Natural killer cell (primary cell): ENCODE data around the gene SLC35E3. TPM values are rescaled to one million over a fixed set of nuclear protein-coding genes. Genes with fewer than 3 reads are reported as not detected.

Experiments used
- ATAC-seq, 3 donors: fragments of 150-1000 bp in 2 of 3; fragments of 200-7000 bp in 1 of 3; cut with Tn5 transposase; 1 replicate in 1 of 3; 2 replicates in 2 of 3; pipeline ENCODE4 v1.10.0; 2021; ENCODE audit warnings: mild to moderate bottlenecking in 2 of 3, moderate library complexity in 2 of 3
- DNase-seq, 2 donors: peaks; one replicate each; pipeline versions ENCODE4 v3.0.0 to v3.0.0-alpha.2; 2013 to 2021; ENCODE audit warnings: mixed read lengths in 1 of 2
- H3K27ac ChIP-seq: one replicate; pipeline ENCODE4 v1.5.1; 2013; ENCODE audit warnings: mild to moderate bottlenecking, low read length
- H3K27me3 ChIP-seq: one replicate; pipeline ENCODE4 v1.6.1; 2013; ENCODE audit warnings: low read length; ENCODE audit not compliant: control insufficient read depth, insufficient read depth
- H3K36me3 ChIP-seq: one replicate; pipeline ENCODE4 v1.6.1; 2013; ENCODE audit warnings: low read length; ENCODE audit not compliant: control insufficient read depth, insufficient read depth
- H3K4me1 ChIP-seq: one replicate; pipeline ENCODE4 v1.6.1; 2013; ENCODE audit warnings: low read length; ENCODE audit not compliant: control insufficient read depth, insufficient read depth
- H3K4me3 ChIP-seq: one replicate; pipeline ENCODE4 v1.5.1; 2013; ENCODE audit warnings: low read length
- H3K9me3 ChIP-seq: one replicate; pipeline ENCODE4 v1.6.1; 2013; ENCODE audit warnings: low read length; ENCODE audit not compliant: control insufficient read depth, insufficient read depth
- H3K27ac Mint-ChIP-seq, 2 donors: one replicate each; pipeline ENCODE4 v1.8.0; 2022; ENCODE audit warnings: mild to moderate bottlenecking in 2 of 2, mixed read lengths in 2 of 2, moderate library complexity in 1 of 2
- H3K27me3 Mint-ChIP-seq, 2 donors: one replicate each; pipeline ENCODE4 v1.8.0; 2022; ENCODE audit warnings: low read depth in 2 of 2, mixed read lengths in 2 of 2
- H3K36me3 Mint-ChIP-seq: one replicate; pipeline ENCODE4 v1.8.0; 2022; ENCODE audit warnings: mixed read lengths
- H3K4me1 Mint-ChIP-seq, 2 donors: one replicate each; pipeline ENCODE4 v1.8.0; 2022; ENCODE audit warnings: mixed read lengths in 2 of 2
- H3K4me3 Mint-ChIP-seq: one replicate; pipeline ENCODE4 v1.8.0; 2022; ENCODE audit warnings: mild to moderate bottlenecking, moderate library complexity, mixed read lengths
- H3K9me3 Mint-ChIP-seq, 2 donors: one replicate each; pipeline ENCODE4 v1.8.0; 2022; ENCODE audit warnings: mixed read lengths in 2 of 2
- WGBS: methylation state at CpG from one replicate; pipeline ENCODE4 v1.1.7; 2013; ENCODE audit warnings: missing lambda C conversion rate; ENCODE audit not compliant: insufficient coverage; 5-methylcytosine and 5-hydroxymethylcytosine counted together
- intact Hi-C: fragments of 100-400 bp; cut with micrococcal nuclease; formaldehyde crosslinking; loops from one replicate; pipeline ENCODE4 v1.14.2; 2022
- total RNA-seq, 4 donors: library from RNA; stranded (reverse); fragments of 120-200 nt in 1 of 4; gene quantifications; one replicate each; pipeline versions ENCODE4 v1.2.3 to v1.2.4, GENCODE V29; 2013 to 2022
- TF ChIP-seq, protein P1 (sequence below): fragments of 200-600 bp; IDR thresholded peaks from one replicate; pipeline ENCODE4 v1.8.0; 2022; ENCODE audit warnings: antibody characterized with exemption

SLC35E3 gene
- total RNA-seq, 3 donors from 2014 or later (not counting 1 experiment from before 2014, with no cell fraction given) = 8.3 to 15.3 (median 10.2) TPM

DNA sequence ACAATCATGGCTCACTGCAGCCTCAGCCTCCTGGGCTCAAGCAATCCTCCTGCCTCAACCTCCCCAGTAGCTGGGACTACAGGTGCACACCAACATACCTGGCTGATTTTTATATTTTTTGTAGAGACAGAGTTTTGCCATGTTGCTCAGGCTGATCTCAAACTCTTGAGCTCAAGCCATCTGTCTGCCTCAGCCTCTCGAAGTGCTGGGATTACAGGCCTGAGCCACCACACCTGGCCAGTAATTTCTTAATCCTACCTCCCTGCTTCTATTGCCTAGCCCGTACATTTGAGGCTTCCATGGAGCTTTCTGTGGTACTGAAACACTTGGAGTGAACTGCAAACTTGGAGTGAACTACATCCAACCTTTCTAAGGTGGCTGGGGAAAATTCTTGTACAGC lies 20.7 kb downstream of the SLC35E3 start:
- H3K4me3 Mint-ChIP-seq = no peak overlapping the region
- H3K36me3 ChIP-seq = peaks cover 13% of the 10 kb centered on the region
- no peaks in the 10 kb centered on the region for H3K4me1 ChIP-seq
- no peaks in the 10 kb centered on the region for H3K9me3 ChIP-seq
- no peaks in the 10 kb centered on the region for H3K27me3 ChIP-seq
- intact Hi-C loops = no loop called here
- no peak overlapping the region for H3K27ac Mint-ChIP-seq
- H3K27ac ChIP-seq = no peak overlapping the region
- H3K27me3 Mint-ChIP-seq = no peaks in the 10 kb centered on the region
- H3K4me3 ChIP-seq = no peak overlapping the region
- 95% methylated on average over 2 of the region's 2 CpGs for WGBS
- no peaks in the 10 kb centered on the region for H3K9me3 Mint-ChIP-seq
- no peaks in the 10 kb centered on the region for H3K36me3 Mint-ChIP-seq
- H3K4me1 Mint-ChIP-seq = no peaks in the 10 kb centered on the region
- TF ChIP-seq, protein P1, sequence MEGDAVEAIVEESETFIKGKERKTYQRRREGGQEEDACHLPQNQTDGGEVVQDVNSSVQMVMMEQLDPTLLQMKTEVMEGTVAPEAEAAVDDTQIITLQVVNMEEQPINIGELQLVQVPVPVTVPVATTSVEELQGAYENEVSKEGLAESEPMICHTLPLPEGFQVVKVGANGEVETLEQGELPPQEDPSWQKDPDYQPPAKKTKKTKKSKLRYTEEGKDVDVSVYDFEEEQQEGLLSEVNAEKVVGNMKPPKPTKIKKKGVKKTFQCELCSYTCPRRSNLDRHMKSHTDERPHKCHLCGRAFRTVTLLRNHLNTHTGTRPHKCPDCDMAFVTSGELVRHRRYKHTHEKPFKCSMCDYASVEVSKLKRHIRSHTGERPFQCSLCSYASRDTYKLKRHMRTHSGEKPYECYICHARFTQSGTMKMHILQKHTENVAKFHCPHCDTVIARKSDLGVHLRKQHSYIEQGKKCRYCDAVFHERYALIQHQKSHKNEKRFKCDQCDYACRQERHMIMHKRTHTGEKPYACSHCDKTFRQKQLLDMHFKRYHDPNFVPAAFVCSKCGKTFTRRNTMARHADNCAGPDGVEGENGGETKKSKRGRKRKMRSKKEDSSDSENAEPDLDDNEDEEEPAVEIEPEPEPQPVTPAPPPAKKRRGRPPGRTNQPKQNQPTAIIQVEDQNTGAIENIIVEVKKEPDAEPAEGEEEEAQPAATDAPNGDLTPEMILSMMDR = no peak
- DNase-seq (no peak), ATAC-seq (no peak)

DNA sequence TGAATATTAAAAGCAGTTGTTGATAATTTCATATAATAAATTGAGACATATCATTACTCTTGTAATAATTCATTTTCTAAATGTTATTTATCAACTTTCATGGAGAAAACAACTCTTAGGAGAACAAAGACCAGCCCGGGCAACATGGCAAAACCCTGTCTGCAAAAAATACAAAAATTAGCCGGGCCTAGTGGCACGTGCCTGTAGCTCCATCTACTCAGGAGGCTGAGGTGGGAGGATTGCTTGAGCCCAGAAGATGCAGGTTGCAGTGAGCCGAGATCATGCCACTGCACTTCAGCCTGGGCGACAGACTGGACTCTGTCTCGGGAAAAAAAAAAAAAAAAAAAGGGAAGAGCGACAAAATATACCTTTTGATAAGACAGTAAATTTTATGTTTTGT lies 21.2 kb downstream of the SLC35E3 start:
- ATAC-seq (no peak), DNase-seq (no peak)
- TF ChIP-seq, protein P1 = no peak
- no peaks in the 10 kb centered on the region for H3K36me3 Mint-ChIP-seq
- 99% methylated on average over 5 of the region's 7 CpGs for WGBS
- Histone ChIP-seq H3K27me3 (no peaks in the 10 kb centered on the region), H3K27ac (no peak overlapping the region), H3K9me3 (no peaks in the 10 kb centered on the region), H3K4me3 (no peak overlapping the region), H3K36me3 (peaks cover 13% of the 10 kb centered on the region), H3K4me1 (no peaks in the 10 kb centered on the region)
- H3K27me3 Mint-ChIP-seq = no peaks in the 10 kb centered on the region
- no peak overlapping the region for H3K4me3 Mint-ChIP-seq
- H3K4me1 Mint-ChIP-seq = no peaks in the 10 kb centered on the region
- no peaks in the 10 kb centered on the region for H3K9me3 Mint-ChIP-seq
- intact Hi-C loops = no loop called here
- H3K27ac Mint-ChIP-seq = no peak overlapping the region

DNA sequence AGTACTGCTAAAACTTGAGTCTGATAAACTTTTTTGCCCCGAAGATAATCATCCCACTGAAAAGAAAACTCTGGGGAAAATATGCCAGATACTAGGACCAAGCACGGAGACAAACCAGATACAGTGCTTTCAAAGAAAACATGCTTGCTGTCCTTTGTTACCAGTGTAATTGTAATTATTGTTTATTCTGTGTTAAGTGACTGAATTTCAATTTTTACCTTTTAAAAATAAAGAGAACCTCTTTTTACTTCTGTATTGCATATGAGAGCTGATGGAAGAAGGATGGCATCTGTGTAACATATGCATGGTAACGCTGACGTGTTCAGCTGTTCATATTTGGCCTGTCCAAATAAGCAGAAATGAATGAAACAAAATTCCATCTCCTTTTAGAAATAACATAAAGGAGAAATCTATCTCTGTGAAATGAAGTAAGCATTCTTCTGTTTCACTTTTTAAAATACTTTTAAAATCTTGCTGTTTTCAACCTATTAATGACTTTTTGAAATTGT lies 22.5 kb downstream of the SLC35E3 start:
- H3K4me3 ChIP-seq = no peak overlapping the region
- intact Hi-C loops = no loop called here
- Mint-ChIP-seq H3K9me3 (no peaks in the 10 kb centered on the region), H3K36me3 (no peaks in the 10 kb centered on the region), H3K4me1 (peaks cover 6 to 7% of the 10 kb centered on the region in 2 donors), H3K27me3 (no peaks in the 10 kb centered on the region), H3K4me3 (no peak overlapping the region), H3K27ac (no peak overlapping the region)
- no peak overlapping the region for H3K27ac ChIP-seq
- ATAC-seq = no peak
- no peaks in the 10 kb centered on the region for H3K27me3 ChIP-seq
- H3K4me1 ChIP-seq = peaks cover 7% of the 10 kb centered on the region
- no peaks in the 10 kb centered on the region for H3K9me3 ChIP-seq
- TF ChIP-seq, protein P1 = no peak
- H3K36me3 ChIP-seq = peaks cover 13% of the 10 kb centered on the region
- WGBS = 100% methylated on average over 2 of the region's 4 CpGs
- DNase-seq = no peak

GRCh38 chr12:68769941-68770340 lies 24.0 kb downstream of the SLC35E3 start:
- DNase-seq (no peak), ATAC-seq (no peak)
- Mint-ChIP-seq H3K27ac (no peak overlapping the region), H3K9me3 (no peaks in the 10 kb centered on the region), H3K36me3 (no peaks in the 10 kb centered on the region), H3K4me1 (peaks cover 6 to 7% of the 10 kb centered on the region in 2 donors), H3K27me3 (no peaks in the 10 kb centered on the region), H3K4me3 (no peak overlapping the region)
- intact Hi-C loops = no loop called here
- Histone ChIP-seq H3K9me3 (no peaks in the 10 kb centered on the region), H3K27me3 (no peaks in the 10 kb centered on the region), H3K27ac (no peak overlapping the region), H3K36me3 (peaks cover 4% of the 10 kb centered on the region), H3K4me3 (no peak overlapping the region), H3K4me1 (peaks cover 7% of the 10 kb centered on the region)
- WGBS = 93% methylated on average over 1 of the region's 1 CpG
- TF ChIP-seq, protein P1 = no peak
